GM19193 (cell line): ENCODE measurements around the gene NCOA3.

ENCODE experiments used
- POLR2A ChIP-seq: IDR thresholded peaks from 4 replicates; pipeline ENCODE4 v1.6.1; 2011; ENCODE audit not compliant: insufficient read depth, insufficient read length; ENCODE audit errors: extremely low read depth

NCOA3 gene

DNA sequence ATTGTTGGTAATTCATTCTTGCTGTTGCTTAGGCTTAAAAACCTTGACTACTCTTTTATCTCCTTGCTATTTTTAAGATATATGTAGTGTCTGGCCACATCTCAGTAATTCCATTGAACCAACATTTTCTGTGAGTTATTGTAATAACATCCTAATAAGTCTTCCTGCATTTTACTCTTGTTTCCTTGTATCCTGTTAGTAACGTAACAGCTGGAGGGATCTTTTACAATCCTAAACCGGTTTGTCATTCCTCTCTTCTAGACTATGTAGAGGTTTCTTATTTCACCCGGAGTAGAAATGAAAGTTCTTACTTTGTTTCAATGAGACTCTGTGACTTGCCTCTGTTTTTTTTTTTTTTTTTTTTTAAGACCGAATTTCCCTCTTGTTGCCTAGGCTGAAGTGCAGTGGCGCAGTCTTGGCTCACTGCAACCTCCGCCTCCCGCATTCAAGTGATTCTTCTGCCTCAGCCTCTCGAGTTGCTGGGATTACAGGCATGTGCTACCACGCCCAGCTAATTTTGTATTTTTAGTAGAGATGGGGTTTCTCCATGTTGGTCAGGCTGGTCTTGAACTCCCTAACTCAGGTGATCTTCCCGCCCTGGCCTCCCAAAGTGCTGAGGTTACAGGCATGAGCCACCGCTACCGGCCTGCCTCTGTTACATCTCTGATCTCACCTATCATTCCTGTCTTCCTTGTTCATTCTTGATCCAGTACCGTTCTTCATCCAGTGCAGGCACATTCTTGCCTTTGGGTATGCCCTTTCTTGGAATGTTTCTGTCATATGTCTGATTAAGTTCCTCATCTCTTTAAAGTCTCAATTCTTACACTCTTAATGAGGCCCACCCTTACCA is 44.7 kb downstream of the NCOA3 start:
- no peak for TF ChIP-seq POLR2A

DNA sequence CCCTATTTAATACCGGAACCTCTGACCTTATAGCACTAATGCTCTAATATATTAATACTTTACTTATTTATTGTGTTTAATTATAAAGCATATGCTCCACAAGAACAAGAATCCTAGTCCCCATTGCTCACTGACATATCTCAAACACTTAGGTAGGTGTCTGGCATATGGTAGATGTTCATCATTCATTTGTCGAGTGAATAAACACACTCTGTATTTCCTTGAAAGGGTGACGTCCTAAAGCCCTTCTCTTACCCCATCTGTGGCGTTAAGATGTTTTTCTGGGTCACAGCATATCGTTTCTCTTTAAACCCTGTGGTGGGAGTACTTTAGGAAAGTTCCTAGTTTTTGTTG is 45.3 kb downstream of the NCOA3 start:
- no peak for TF ChIP-seq POLR2A

DNA sequence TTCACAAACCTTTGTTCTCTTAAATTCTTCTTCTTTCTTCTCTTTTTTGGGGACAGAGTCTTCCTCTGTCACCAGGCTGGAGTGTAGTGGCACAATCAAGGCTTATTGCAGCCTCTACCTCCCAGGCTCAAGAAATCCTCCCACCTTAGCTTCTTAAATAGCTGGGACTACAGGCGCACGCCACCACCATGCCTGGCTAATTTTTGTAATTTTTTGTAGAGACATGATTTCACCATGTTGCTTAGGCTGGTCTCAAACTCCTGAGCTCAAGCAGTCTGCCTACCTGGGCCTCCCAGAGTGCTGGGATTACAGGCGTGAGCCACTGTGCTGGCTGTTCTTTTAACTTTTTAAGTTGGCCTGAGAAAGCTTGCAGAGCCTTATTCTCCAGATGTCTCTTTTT is 48.0 kb downstream of the NCOA3 start:
- TF ChIP-seq POLR2A = no peak

DNA sequence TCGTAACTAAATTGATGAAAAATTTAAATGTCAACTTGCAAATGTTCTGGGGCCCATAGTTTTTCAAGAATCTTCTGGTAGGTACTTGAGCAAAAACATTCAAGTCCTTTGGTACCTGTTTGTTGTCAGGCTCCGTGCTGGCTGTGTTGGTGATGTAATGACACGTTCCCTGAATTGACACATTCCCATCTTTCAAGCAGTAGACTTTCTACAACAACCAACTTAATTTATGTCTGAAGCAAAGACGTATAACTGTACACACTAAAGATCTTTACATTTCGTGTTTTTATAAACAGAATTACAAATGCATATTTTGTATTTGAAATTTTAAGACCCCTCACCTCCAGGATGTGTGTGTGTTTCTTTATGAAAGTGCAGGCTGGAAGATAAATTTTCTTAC is 49.5 kb downstream of the NCOA3 start:
- no peak for TF ChIP-seq POLR2A

DNA sequence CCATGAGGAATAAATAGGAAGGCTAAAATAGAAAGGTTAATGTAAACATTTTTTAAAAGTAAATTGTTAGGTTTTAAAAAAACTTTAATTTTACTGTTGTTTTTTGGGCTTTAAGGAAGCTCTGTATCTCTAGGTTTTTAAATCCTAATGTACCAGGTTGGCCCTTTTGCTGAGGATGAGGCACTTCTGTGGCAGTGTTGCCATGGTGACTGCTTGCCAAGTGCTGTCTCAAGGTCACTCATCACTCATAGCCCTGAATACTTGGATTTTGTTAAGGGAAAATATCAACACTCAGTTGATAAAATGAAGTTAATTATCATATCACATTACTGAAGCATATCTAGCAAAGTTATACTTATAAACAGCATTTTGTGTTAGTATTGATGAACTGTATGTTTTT is 50.2 kb downstream of the NCOA3 start:
- TF ChIP-seq POLR2A = no peak

DNA sequence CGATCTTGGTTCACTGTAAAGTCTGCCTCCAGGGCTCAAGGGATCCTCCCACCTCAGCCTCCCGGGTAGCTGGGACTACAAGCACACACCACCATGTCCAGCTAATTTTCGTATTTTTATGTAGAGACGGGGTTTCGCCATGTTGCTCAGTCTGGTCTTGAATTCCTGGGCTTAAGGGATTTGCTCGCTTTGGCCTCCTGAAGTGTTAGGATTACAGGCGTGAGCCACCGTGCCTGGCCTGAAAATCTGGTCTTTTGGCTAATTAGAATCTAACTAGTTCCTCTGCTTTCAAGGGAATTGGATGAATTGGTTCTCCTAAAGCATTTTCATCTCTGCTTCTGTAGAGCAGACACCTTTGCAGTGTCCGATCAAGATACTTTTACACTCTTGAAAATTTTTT is 51.3 kb downstream of the NCOA3 start:
- no peak for TF ChIP-seq POLR2A

DNA sequence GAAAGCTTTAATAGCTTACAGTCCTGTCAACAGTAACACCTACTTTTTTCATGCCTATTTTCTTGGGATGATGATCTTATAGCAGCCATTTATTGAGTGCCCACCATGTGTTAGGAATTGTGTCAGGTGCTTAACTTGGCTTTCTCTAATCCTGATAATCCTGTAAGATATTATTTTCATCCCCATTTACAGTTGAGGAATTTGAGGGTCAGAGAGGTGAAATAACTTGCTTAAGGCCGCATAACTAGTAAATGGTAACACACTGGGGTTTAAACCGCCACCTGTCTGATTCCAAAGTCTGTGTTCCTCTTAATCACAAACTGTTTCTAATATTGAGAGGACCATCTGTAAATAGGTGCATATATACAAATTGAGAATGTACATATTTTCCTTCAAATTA is 55.5 kb downstream of the NCOA3 start:
- no peak for TF ChIP-seq POLR2A

DNA sequence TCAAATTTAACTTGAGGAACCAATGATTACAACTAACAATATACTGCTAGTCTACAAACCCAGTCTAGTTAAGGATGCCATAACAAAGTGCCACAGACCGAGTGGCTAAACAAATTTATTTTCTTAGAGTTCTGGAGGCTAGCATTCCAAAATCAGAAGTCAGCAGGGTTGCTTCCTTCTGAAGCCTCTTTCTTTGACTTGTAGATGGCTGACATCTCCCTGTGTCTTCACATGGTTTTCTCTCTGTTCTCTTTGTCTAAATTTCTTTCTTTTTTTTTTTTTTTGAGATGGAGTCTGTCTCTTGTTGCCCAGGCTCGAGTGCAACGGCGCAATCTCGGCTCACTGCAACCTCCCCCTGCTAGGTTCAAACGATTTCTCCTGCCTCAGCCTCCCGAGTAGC is 56.1 kb downstream of the NCOA3 start:
- TF ChIP-seq POLR2A = no peak

DNA sequence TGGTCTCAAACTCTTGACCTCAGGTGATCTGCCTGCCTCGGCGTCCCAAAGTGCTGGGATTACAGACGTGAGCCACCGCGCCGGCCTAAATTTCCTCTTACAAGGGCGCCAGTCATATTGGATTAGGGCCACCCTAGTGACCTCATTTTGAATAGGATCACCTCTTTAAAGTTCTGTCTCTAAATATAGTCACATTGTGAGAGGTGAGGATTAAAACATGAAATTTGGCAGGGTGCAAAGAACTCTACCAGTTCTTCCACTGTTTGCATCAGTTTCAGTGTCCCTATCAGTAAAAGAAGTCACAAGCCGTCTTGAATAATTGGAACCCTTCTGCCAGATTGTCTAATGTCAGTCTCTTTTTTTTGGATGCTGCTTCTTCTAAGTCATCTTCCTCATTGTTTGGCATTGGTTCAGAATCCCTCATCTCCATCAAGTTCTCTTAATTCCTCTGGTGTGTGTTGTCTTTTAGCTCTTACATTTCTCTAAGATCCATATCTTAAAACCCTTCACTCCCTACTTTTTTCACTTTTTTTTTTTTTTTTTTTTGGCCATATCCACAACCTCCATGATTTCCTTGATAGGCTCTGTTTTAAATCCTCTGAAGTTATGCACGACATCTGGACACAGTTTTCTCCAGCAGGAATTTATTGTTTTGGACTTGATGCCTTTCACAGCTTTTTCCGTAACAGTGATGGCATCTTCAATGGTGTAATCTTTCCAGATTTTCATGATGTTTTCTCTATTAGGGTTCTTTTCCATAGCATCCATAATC is 56.8 kb downstream of the NCOA3 start:
- TF ChIP-seq POLR2A = no peak

DNA sequence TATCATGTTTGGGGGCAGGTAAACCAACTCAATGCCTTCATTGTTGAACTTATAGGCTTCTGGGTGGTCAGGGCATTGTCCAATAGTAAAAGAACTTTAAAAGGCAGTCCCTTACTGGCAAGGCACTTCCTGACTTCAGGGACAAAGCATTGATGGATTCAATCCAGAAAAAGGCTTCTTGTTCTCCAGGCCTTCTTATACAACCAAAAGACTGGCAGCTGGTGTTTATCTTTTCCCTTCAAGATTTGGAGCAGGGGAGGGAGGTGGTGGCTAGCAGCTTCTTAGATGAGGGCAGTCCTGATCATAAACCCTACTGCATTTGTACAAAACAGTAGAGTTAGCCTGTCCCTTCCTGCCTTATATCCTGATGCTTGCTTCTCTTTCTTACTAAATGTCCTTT is 57.5 kb downstream of the NCOA3 start:
- no peak for TF ChIP-seq POLR2A

DNA sequence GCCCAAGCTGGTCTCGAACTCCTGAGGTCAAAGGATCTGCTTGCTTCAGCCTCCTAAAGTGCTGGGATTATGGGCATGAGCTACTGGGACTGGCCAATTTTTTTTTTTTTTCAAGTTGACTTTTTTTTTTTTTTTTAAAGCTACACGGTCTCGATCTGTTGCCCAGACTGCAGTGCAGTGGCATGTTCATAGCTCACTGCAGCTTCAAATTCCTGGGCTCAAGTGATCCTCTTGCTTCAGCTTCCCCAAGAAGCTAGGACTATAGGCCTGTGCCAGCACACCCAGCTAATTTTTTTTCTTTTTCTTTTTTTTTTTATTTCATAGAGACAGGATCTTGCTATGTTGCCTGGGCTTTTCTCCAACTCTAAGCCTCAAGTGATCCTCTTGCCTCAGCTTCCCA is 59.5 kb downstream of the NCOA3 start:
- no peak for TF ChIP-seq POLR2A

DNA sequence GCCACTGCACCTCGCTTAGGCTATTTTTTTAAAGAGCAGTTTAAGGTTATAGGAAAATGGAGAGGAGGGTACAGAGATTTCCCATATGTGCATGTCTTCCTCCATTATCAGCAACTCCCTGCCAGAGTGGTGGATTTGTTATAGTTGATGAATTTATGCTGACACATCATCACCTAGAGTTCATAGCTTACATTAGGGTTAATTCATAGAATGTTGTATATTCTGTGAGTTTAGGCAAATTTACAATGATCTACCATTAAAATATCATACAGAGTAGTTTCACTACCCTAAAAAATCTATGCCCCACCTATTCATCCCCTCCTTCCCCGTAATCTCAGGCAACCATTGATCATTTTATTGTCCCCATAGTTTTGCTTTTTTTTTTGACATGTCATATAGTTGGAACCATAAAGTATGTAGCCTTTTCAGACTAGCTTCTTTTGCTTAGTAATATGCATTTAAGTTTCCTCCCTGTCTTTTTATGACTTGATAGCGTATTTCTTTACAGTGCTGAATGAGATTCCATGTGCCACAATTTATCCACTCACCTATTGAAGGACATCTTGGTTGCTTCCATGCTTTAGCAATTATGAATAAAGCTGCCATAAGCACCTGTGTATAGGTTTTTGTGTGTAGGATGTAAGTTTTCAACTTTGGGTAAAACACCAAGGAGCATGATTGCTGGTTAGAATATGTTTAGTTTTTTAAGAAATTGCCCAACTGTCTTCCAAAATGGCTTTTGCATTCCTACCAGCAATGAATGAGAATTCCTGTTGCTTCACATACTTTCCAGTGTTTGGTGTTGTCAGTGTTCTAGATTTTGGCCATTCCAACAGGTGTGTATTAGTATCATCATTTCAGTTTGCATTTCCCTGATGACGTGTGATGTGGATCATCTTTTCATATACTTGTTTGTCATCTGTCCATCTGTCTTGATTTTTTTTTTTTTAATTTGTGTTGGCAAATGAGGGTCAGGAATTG is 60.2 kb downstream of the NCOA3 start:
- no peak for TF ChIP-seq POLR2A

DNA sequence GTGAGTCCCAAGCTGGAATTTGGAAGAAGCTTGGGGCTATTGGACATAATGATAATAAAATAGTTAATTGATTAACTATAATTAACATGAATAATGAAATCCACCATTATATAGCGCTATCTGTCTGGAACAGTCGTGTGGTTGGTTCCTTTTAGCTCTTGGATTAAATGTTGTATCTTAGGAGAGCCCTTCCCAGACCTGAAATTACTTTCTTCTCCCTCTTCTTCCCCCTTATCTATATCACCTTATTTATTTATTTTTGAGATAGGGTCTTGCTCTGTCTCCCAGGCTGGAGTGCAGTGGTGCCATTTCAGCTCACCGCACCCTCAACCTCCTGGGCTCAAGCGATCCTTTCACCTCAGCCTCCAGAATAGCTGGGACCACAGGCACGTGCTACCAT is 64.6 kb downstream of the NCOA3 start:
- TF ChIP-seq POLR2A = no peak

DNA sequence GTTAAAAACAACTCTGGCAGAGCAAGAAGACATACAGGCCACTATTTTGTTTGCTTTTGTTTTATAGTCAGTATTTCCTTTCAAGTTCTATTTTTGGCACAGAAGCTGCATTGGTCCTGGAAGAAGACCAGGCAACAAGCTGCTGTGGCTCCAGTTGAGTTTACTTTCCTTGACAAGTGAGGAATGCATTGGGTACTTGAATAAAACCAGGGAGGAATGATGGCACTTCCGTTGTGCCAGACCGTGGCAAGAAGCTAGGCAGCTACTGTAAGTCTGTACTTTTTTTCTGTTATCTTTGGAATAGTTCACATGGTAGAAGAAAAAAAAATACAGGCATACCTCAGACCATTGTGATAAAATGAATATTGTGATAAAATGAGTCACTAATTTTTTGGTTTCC is 66.3 kb downstream of the NCOA3 start:
- no peak for TF ChIP-seq POLR2A

DNA sequence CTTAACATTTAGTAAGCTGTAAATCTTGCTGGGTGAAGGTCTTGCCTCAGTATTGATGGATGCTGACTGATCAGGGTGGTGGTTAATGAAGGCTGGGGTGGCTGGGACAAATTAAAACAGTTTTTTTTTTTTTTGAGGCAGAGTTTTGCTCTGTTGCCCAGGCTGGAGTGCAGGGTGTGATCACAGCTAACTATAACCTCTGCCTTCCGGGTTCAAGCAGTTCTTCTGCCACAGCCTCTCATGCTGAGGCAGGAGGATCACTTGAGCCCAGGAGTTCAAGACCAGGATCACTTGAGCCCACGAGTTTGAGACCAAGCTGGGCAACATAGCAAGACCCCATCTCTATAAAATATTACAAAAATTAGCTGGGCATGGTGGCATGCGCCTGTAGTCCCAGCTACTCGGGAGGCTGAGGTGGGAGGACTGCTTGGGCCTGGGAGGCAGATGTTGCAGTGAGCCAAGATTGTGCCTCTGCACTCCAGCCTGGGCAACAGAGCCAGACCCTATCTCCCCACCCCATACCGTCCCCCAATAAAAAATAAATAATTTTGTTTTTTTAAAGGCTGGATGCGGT is 67.2 kb downstream of the NCOA3 start:
- no peak for TF ChIP-seq POLR2A
